Stimulated activated CD8-positive, alpha-beta memory T cell treated with anti-CD3 and anti-CD28 coated beads, Interleukin-4, amount 100 ng/mL, for 4 hours (primary cell): Measurements from ENCODE around the gene NMRK2.
"Not testable (repeated sequence)": the region's sequence is repeated elsewhere in the genome, so short reads cannot be mapped to it uniquely, and the experiment has no call there.

ENCODE experiments used
- DNase-seq, 2 donors: peaks; one replicate each; pipeline ENCODE4 v3.0.0-alpha.2; 2020; ENCODE audit warnings: low read depth in 2 of 2, low spot score in 1 of 2

Gene NMRK2

GRCh38 chr19:3964256-3965194 is 31.7 kb downstream of the NMRK2 start:
- DNase-seq: no peak

GRCh38 chr19:3966051-3967017 is 33.5 kb downstream of the NMRK2 start:
- no peak for DNase-seq

GRCh38 chr19:3967983-3968382 is 35.1 kb downstream of the NMRK2 start:
- DNase-seq: not testable (repeated sequence)

- no peak for DNase-seq
Measured at GRCh38 chr19:3968556-3969434, 35.9 kb downstream of the NMRK2 start.

GRCh38 chr19:3969435-3970312 is 36.8 kb downstream of the NMRK2 start:
- DNase-seq: no peak

- DNase-seq: no peak
Measured at GRCh38 chr19:3970313-3970807, 37.5 kb downstream of the NMRK2 start.

- DNase-seq: peak; percentile 79 to 84
Measured at GRCh38 chr19:3970808-3971598, 38.1 kb downstream of the NMRK2 start, which contains the start of gene DAPK3. DAPK3 (minus strand) TSS chr19:3971099; CDS start chr19:3969735, 1,364 bp downstream.

GRCh38 chr19:3975144-3975543 is 42.3 kb downstream of the NMRK2 start:
- no peak for DNase-seq

- no peak for DNase-seq
Measured at GRCh38 chr19:3975637-3976087, 42.8 kb downstream of the NMRK2 start.

- no peak for DNase-seq
Measured at GRCh38 chr19:3976495-3977241, 43.8 kb downstream of the NMRK2 start.

- no peak for DNase-seq
Measured at GRCh38 chr19:3977242-3978143, 44.6 kb downstream of the NMRK2 start.

- DNase-seq: no peak
Measured at GRCh38 chr19:3978145-3978544, 45.3 kb downstream of the NMRK2 start.

GRCh38 chr19:3979289-3979673 is 46.4 kb downstream of the NMRK2 start:
- DNase-seq: no peak

GRCh38 chr19:3979674-3980352 is 46.9 kb downstream of the NMRK2 start:
- DNase-seq: no peak

GRCh38 chr19:3980353-3981251 is 47.7 kb downstream of the NMRK2 start:
- DNase-seq: no peak
